HG02798 (cell line): Measurements from ENCODE around the gene EBF3.

Experiments
- ATAC-seq: cut with Tn5 transposase; IDR thresholded peaks from one replicate; pipeline ENCODE4 v1.9.1; 2021; ENCODE audit warnings: mild to moderate bottlenecking; ENCODE audit not compliant: unreplicated experiment, poor library complexity

The EBF3 gene

GRCh38 chr10:129882291-129883010 lies 81.6 kb downstream of the EBF3 start:
- ATAC-seq, result no peak

DNA sequence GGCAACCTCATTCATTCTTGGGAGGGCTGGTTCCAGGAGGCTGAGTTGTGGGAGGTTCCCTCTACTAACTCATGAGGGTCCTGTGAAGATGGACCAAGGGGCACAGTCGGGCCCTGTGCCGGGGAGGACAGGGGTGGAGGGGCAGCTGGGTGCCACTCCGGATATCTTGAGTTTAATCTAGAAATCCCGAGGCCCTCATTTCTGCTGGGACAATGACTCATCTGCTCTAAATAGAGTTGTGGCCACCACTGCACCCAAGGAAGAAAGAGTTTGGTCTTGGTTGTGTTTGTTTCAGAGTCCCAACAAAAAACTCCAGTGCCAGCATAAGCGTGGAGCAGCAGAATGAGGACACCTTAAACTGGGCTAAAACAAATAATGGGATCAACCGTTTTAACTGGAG lies 82.4 kb downstream of the EBF3 start:
- no peak for ATAC-seq

DNA sequence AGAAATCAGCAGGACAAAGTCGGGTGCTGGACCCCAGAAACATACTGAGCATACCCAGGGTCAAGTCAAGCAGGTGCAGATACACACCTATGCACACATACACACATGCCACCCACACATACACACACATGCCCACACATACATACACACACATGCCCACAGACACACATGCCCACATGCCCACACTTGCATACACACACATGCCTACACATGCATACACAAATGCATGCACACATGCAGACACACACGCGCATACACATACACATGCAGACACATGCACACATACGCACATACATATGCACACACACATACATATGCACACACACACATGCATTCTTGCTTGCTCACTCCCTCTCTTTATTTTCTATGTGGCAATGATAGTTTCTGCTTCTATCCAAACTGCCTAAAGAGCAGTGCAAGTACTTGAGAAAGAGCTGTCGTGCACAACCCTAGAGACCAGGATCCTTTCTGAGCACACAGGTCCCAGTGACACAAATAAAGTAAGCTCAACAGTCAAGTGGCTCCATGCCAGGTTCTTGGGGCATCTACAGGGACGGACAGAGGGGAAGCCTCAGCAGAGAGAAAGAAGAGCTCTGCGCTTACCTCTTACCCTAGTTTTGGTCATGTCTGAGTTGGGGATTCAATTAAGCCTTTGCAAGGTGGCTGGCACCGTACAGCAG lies 83.7 kb downstream of the EBF3 start:
- no peak for ATAC-seq

DNA sequence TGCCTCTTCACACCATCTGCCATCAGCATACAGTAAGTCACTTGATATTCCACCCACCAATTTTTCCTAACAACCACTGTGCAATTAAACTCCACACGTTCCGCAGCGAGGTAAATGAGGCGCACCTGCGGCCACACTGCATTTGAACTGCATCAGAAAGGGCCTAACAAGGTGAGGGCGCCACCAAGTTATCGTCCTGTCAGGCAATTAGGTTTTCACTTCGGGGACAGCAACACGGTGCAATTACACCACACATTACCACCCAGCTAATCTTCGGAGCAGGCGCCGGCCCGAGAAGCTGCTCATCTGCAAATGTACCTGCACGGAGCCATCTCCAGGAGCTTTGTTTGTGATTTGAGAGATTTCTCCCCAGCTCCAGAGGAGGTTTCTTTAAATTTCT lies 84.4 kb downstream of the EBF3 start:
- ATAC-seq, result no peak

DNA sequence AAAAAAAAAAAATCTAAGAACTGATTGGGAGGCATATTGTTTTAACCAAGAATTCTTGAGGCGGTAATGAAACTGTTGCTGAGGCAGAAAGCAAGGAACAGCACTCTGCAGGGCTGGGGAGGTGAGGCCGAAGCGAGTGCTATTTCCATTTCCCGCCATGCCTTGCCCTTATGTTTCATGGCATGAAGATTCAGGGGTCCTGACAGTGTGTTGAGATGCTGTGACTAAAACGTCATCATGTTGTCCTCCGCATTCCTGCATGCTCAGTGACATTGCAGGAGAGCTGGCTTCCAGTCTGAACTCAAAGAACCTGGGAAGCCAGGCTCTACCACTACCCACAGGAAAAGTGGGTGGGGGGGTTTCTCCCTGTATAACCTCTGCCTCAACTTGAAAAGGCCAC lies 85.2 kb downstream of the EBF3 start:
- no peak for ATAC-seq

- ATAC-seq, result no peak
Measured at GRCh38 chr10:129877773-129878371, 86.2 kb downstream of the EBF3 start.

- ATAC-seq, result no peak
Measured at GRCh38 chr10:129876838-129877237, 87.2 kb downstream of the EBF3 start.

DNA sequence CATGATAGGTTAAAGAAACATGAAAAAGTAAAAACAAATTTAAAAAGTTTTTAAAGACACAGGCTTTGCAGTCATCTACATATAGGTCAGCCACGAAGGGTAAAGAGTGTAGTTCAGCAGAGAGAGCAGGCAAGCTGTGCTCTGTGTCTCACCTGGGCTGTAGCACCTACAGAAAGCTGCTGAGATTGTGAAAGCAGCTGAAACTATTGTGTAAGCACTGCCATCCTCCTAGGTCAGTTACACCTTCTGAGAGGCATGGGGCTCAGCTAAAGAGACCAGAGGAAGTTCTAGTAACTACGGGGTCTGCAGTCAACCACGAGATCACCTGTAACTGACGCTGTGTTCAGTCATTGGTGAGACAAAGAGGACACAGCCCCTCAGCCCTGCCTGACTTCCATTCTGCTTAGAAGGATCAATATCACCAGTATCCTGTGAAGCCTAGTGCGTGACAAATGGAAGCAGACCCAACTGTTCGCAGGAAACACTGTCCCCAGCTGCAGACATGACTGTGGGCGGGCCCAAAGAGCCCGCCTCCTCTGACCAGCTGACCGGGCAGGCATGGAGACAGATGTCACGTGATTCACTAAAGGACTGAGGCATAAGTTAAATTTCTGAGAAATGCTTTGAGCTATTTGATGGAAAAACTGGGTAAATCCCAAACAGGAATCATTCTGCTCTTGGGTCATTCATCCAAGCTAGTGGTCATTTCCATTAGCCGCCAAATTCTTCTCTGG lies 87.9 kb downstream of the EBF3 start:
- no peak for ATAC-seq

DNA sequence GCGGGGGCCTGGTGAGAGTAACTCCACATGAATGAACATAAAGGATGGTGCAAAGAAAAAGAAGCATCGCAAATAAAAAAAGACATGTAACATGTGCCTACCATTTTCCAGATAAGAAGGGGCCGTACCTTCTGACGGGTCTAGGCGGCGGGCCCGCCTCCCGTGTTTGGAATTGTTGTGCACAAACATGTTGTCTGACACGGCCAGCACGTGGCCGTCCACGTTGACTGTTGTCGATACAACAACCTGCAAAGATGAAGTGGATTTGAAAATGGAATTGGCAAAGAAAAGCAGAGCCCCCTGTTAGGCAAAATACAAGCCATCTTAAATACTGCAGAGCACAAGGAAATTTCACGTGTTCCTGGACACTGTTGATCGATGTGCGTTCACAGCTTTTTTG lies 90.7 kb downstream of the EBF3 start:
- no peak for ATAC-seq

DNA sequence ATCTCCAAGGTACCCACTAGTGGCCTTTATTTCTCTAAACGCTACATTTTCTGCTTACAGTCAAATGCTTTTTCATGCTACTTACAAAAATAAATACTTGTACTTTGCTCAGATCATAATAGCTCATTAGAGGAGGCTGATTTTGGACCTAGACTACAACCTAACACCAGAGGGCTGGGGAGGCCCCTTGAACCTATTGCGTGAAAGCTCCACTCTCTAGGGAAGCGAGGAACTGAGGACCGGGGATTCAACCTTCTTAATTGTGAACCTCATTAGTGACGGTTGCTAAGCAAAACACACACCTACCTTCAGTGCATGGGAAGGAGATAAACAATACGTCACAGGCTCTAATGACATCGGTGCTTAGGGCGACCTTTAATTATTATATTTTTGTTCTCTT lies 92.1 kb downstream of the EBF3 start:
- ATAC-seq, result no peak

GRCh38 chr10:129870961-129871621 lies 93.0 kb downstream of the EBF3 start:
- ATAC-seq, result no peak

- ATAC-seq, result no peak
Measured at GRCh38 chr10:129870474-129870757, 93.7 kb downstream of the EBF3 start.

DNA sequence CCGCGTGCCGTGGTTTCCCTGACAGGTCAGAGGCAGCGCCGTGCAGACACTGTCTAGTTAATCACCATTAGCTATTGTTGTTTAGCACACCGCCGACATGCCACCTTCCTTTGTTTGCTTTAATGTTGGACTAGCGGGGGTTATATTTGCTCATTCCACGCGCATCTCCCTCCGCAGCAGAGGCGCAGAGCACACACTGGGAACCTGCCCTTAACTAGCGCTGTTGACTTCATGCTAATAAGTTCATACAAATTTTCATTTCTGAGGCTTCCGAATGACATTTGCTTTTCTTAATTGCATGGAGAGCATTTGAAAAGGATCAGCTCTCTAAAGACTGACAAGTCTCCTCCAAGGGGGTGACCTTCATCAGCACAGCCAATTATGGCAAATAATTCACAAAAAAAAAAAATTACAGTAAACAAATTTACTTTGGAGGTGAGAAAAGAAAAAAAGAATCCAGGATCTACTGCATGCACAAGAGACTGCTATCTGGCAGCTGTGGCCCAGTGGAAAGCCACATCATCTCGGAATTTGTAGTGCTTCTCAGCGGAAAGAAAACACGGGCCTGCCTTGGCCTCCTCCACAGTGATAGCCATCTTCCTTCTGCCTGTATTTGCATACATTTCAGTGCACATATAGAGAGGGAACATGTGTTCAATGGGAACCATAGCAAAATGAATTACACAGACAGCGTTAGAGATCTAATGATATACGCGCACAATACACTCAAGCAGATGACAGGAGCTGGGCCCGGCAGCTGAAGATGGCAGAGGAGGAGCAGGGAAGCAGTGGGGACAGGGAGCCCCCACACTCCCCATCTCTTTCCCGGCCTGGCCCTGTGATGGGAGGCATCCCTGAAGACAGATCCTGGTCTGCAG lies 94.2 kb downstream of the EBF3 start:
- no peak for ATAC-seq

- ATAC-seq, result no peak
Measured at GRCh38 chr10:129868449-129869035, 95.5 kb downstream of the EBF3 start.

GRCh38 chr10:129867631-129868179 lies 96.4 kb downstream of the EBF3 start:
- no peak for ATAC-seq

DNA sequence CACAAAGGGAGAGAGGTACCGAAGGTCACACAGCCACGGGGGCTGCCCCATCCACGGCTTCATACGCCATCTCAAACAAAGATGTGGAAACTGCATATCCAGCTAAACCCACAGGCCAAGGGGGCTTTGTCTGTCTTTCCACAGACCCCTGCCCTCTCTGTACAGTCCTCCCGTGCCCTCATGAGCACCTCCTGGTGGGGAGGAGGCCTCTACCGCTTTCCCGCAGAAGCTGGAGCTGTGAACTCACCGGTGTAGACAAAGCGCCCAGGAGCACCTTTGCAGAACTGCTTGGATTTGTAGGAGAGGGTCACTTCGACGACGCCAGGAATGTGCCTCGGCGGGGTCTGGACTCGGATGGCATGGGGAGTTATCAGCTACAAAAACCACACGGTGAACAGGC lies 97.2 kb downstream of the EBF3 start:
- no peak for ATAC-seq

DNA sequence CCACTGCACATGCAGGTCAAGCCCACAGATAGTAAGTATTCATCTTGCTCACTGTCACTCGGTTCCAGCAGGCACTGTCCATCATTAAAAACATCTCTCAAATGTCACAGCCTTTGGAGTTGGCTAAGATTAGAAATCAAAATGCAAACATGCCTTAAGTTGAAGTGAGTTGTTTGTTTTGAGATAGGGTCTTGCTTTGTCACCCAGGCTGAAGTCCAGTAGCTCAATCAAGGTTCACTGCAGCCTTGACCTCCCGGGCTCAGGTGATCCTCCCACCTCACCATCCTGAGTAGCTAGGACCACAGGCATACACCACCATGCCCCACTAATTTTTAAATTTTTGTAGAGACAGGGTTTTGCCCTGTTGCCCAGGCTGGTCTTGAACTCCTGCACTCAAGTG lies 98.1 kb downstream of the EBF3 start:
- ATAC-seq, result no peak

DNA sequence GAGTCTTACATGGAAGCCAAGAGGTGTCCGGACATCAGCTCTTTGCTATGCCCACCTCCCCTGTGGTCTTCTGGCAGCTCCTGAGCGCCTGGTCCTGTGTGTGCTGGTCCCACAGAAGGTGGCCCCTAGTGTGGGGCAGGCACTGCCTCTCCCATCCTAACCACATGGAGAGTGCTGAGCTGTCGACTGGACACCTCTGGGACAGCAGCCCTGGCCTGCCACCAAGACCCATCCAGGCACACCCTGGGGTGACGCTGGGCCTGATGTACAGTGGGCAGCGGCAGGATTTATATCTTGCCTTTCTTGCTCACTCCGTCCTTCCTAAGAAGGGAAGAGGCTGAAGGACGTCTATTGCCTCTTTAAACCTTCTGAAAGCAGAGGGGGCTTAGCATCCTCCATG lies 98.7 kb downstream of the EBF3 start:
- no peak for ATAC-seq

DNA sequence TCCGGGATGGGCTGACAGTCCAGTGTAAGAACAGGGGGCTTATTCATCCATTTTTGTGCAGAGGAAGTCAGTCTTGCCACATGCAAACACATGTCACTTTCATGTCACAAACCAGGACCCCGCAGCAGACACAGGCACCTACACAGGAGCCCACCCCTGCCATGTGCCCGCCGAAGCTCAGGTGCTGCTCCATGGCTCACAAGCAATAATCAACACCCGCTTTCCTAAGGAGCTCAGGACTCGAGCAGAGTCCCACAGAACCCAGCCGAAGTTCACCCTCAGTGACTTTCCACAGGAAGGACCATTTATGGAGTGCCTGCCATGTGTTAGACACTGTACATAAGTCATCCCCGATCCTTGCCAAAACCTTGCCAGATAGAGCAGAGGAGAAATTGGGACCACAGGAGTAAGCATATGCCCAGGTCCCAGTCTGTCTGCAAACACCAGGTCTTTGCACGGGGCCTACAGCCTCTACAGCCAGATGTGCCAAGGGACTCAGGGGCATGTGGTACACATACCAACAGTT lies 99.4 kb downstream of the EBF3 start:
- ATAC-seq, result no peak
